ENCODE data around the gene GRIA3. TPM values are rescaled to one million over a fixed set of nuclear protein-coding genes. Genes with fewer than 3 reads are reported as not detected.

The GRIA3 gene
- total RNA-seq (2022; extraction: Qiagen RNA extraction), result not detected in 5 replicates

DNA sequence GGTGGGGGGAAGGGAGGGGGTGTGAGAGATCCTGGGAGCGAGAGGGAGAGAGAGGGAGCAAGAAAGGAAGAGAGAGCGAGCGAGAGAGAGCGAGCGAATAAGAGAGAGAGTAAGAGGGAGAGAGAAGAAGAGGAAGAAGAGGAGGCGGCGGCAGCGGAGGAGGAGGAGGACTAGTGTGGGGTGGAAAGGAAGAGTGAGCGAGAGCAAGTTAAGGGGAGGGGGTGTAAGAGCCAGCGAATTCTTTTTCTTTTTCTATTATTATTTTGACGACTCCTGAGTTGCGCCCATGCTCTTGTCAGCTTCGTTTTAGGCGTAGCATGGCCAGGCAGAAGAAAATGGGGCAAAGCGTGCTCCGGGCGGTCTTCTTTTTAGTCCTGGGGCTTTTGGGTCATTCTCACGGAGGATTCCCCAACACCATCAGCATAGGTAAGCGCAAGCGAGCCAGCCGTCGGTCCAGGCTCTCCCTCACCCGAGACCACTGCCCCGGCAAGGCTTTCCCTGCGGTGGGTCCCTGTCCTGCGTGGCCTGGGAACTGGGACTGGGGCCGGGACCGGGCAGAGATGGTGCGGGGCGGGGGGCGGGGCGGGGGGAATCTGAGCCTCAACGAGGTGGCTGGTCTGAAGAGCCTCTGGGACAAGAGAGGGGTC is at the start of gene GRIA3:
Gene GRIA3, plus strand, starts transcription at position 60 of the 647 bp plus-strand sequence. Its CDS starts 258 bp downstream, at position 318.

Data from A549 treated with Mapracorat at 1 μM for 4 hours (cell line).